Fibroblast of upper back skin (primary cell): ENCODE data around the gene EIF4G3.
"Not testable (repeated sequence)": the region's sequence is repeated elsewhere in the genome, so short reads cannot be mapped to it uniquely, and the experiment has no call there.

ENCODE experiments used
- DNase-seq: peaks from one replicate; pipeline ENCODE4 v3.0.0-alpha.2; 2013

The EIF4G3 gene

GRCh38 chr1:20867062-20867461 is 309.6 kb downstream of the EIF4G3 start:
- DNase-seq = no peak

DNA sequence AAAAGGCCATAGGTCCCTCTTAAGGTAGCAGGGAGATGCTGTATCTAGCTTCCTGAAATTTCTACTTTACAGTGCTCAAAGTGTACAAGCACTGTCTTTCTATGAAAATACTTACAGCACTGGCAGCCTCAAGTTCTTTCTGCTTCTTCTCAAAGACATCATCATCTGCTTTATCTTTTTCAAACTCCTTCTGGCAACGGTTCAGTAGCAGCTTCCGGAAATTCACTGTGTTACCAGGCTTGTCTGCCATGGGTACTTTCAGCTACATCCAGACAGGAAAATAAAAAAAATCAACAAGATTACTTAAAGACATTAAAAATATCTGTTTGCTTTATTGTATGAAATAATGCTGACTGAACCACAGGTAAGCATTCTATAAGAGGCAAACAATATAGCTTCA is 311.7 kb downstream of the EIF4G3 start:
- DNase-seq = no peak

GRCh38 chr1:20854529-20854928 is 322.2 kb downstream of the EIF4G3 start:
- DNase-seq = no peak

GRCh38 chr1:20851791-20852190 is 324.9 kb downstream of the EIF4G3 start:
- DNase-seq = not testable (repeated sequence)

- DNase-seq = no peak
Measured at GRCh38 chr1:20850021-20850420, 326.7 kb downstream of the EIF4G3 start.

GRCh38 chr1:20849100-20849499 is 327.6 kb downstream of the EIF4G3 start:
- no peak for DNase-seq

DNA sequence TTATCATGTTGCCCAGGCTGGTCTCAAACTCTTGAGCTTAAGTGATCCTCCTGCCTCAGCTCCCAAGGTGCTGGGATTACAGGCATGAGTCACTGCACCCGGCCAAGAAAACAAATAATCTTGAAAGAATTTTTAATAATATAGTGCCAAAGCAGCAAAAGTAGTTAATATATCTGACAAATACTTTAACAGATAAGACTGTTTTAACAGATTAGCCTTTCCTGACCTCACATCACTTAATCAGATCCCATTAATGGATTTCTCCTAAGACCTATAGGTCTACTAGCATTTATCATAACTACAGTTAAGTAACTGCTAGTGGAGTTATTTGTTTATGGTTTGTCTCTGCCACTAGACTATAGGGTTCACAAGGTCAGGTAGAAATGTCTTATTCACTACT is 328.5 kb downstream of the EIF4G3 start:
- DNase-seq = peak; percentile 8

- peak; percentile 71 for DNase-seq
Measured at GRCh38 chr1:20847611-20848080, 329.1 kb downstream of the EIF4G3 start.

DNA sequence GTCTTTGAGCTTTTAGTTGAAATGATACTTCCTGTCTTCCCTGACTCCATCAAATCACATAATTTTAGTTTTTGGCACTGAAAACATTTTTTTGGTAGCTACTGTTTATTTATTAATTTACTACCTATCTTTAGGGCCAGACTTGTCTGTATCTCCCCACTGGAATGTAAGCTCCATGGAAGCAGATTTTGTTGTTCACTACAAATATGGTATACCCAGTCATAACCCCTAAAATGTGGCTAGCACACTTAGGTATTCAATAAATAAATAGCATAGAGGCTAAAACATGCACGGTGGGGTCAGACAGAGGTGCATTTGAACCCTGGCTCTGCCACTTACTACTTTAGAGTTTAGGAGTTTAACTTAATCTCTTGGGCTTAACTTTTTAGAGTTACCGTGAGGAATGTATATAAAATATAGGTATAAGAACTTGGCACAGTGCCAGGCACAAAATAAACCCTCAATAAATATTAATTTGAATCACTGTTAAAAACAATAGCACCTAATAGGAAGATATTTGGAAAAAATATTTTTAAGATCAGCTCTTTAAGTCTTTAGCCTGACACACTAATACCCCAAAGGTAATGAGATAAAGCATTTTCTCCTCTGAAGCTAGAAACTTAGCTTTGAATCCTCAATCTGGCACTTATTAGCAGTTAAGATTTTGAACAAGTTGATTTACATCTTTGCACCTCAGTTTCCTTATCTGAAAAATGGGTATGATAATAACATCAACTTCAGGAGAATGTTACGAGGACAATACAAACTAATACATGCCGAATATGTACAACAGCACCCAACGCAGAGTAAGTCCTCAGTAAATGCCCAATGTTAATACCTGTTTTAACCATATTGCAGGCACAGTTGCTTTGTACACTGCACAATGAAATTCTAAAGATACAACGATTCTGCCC is 330.0 kb downstream of the EIF4G3 start:
- DNase-seq = peak; percentile 3

GRCh38 chr1:20840731-20841130 is 336.0 kb downstream of the EIF4G3 start:
- DNase-seq = no peak

- no peak for DNase-seq
Measured at GRCh38 chr1:20837554-20838192, 339.0 kb downstream of the EIF4G3 start.

DNA sequence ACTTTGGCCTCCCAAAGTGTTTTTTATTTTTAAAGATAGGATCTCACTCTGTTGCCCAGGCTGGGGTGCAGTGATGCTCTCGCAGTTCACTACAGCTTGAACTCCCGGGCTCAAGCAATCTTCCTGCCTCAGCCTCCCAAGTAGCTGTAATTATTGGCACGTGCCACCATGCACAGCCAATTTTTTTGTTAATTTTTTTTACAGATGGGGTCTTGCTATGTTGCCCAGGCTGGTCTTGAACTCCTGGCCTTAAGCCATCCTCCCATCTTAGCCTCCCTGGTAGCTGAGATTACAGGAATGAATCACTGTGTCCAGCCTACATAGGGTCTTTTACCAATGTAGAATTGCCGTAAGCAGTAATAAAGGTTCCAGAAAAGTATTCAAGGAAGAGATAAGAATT is 340.5 kb downstream of the EIF4G3 start:
- DNase-seq = no peak

- DNase-seq = no peak
Measured at GRCh38 chr1:20834780-20835179, 341.9 kb downstream of the EIF4G3 start.

- no peak for DNase-seq
Measured at GRCh38 chr1:20834192-20834591, 342.5 kb downstream of the EIF4G3 start.

DNA sequence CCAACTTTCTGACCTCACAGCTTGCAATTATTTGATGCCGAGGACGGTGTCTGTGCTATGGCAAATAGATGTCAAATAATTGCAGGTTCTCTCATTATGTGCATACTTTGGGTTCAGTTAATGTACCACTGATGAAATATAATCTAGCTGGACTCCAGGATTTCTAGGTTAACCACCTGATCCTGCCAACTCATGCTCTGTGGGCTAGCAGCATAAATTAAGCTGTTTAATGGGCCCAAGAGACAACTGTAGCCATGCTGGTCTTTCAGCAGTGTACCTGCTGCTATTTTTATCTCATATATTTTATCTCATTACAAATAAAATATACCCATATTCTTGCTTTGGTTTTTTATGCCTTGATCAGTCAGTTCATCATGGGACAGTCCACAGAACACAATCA is 346.3 kb downstream of the EIF4G3 start:
- DNase-seq = no peak

DNA sequence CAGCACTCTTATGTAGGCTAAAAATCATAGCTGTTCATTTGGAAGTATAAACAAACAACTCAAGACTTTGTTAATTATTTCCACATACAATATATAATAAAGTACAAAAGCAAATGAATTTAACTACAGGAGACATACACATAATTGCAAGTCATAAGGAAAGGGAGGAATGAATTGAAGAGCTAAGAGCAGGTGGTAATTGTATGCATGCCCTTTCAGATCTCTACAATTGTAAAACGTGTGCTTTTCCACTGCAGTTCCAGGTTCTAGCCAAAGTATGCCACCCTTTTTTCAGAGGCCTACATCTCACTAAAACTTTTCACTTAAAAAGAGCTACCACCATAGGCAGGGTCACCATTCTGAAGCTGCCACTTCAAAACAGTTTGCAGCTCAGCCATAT is 346.8 kb downstream of the EIF4G3 start:
- DNase-seq = no peak

GRCh38 chr1:20829531-20829930 is 347.2 kb downstream of the EIF4G3 start:
- peak; percentile 11 for DNase-seq

DNA sequence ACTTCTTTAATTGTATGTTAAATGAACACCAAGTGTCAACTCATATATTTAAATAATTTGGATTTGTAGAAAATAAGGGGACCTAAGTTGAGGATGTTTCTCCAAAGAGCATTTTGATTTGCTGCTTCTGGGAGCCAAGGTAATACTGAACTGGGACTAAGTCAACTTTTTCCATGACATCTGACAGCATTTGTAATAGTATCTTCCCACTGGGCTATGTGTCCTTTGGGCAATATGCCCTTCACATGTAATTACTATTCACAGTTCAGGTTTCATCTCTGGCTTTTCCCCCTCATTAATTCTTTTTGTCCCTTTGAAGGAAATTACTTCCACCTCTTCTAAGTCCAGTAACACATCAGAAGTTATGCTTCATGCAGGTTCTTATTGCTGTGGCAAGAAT is 352.9 kb downstream of the EIF4G3 start:
- no peak for DNase-seq

- DNase-seq = no peak
Measured at GRCh38 chr1:20821466-20821865, 355.2 kb downstream of the EIF4G3 start.

GRCh38 chr1:20819818-20820217 is 356.9 kb downstream of the EIF4G3 start:
- no peak for DNase-seq

DNA sequence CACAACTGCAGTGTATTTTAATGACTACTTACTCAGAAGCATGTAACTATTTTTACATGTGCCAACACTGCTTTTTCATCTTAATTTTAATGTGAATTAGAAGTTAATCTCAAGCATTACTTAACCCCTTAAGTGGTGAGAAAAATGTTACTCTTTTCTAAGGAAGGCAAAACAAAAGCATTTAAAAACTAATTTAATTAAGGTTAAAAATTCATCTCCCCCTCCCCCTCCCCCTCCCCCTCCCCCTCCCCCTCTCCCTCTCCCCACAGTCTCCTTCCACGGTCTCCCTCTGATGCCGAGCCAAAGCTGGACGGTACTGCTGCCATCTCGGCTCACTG is 362.2 kb downstream of the EIF4G3 start:
- DNase-seq = no peak

GRCh38 chr1:20811916-20812315 is 364.8 kb downstream of the EIF4G3 start:
- no peak for DNase-seq

DNA sequence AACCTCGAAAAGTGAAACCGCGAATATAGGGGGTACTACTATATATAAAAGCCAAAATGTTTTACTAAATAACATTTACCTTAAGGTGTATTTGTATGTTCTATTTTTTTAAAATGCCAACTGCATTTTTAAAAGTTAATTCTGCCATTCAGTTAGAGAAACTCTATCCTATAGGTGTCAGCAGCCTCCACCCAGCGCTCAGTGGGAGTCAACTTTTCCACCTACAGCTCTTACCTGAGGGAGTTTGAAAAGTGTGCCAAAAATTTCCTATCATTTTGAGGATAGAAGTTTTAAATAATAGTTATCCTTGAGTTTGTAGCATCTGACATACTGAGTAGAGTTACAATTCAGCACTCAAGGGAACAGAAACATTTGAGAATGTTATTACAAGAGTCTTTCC is 383.5 kb downstream of the EIF4G3 start:
- no peak for DNase-seq

GRCh38 chr1:20792196-20792595 is 384.5 kb downstream of the EIF4G3 start:
- DNase-seq = peak; percentile 79
